Effector memory CD8-positive, alpha-beta T cell (primary cell): ENCODE data around the gene SMIM8.

Experiments
- ATAC-seq: fragments of 150-1000 bp; cut with Tn5 transposase; replicated peaks from 2 replicates; pipeline ENCODE4 v1.10.0; 2021; ENCODE audit warnings: mild to moderate bottlenecking, moderate library complexity
- DNase-seq, 3 experiments: peaks; one replicate each; pipeline ENCODE4 v3.0.0; 2021
- H3K27ac Mint-ChIP-seq, 2 donors: one replicate each; pipeline ENCODE4 v1.8.0; 2022; ENCODE audit warnings: mild to moderate bottlenecking in 2 of 2, mixed read lengths in 2 of 2, moderate library complexity in 2 of 2
- H3K27me3 Mint-ChIP-seq, 2 donors: one replicate each; pipeline ENCODE4 v1.8.0; 2022; ENCODE audit warnings: mixed read lengths in 2 of 2
- H3K36me3 Mint-ChIP-seq: one replicate; pipeline ENCODE4 v1.8.0; 2022; ENCODE audit warnings: mild to moderate bottlenecking, moderate library complexity, mixed read lengths; ENCODE audit not compliant: insufficient read depth
- H3K4me1 Mint-ChIP-seq, 2 donors: one replicate each; pipeline ENCODE4 v1.8.0; 2022; ENCODE audit warnings: low read depth in 2 of 2, mixed read lengths in 2 of 2
- H3K4me3 Mint-ChIP-seq, 2 donors: one replicate each; pipeline ENCODE4 v1.8.0; 2022; ENCODE audit warnings: mild to moderate bottlenecking in 2 of 2, mixed read lengths in 2 of 2, moderate library complexity in 2 of 2
- H3K9me3 Mint-ChIP-seq, 2 donors: one replicate each; pipeline ENCODE4 v1.8.0; 2022; ENCODE audit warnings: mixed read lengths in 2 of 2
- total RNA-seq, 9 experiments: gene quantifications; one replicate each; lab custom pipeline; 2026; lab: John Stamatoyannopoulos, UW

Gene SMIM8, protein sequence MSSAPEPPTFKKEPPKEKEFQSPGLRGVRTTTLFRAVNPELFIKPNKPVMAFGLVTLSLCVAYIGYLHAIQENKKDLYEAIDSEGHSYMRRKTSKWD
- total RNA-seq: 4.7 to 23.1 (median 8.7) reads per million in 9 experiments

DNA sequence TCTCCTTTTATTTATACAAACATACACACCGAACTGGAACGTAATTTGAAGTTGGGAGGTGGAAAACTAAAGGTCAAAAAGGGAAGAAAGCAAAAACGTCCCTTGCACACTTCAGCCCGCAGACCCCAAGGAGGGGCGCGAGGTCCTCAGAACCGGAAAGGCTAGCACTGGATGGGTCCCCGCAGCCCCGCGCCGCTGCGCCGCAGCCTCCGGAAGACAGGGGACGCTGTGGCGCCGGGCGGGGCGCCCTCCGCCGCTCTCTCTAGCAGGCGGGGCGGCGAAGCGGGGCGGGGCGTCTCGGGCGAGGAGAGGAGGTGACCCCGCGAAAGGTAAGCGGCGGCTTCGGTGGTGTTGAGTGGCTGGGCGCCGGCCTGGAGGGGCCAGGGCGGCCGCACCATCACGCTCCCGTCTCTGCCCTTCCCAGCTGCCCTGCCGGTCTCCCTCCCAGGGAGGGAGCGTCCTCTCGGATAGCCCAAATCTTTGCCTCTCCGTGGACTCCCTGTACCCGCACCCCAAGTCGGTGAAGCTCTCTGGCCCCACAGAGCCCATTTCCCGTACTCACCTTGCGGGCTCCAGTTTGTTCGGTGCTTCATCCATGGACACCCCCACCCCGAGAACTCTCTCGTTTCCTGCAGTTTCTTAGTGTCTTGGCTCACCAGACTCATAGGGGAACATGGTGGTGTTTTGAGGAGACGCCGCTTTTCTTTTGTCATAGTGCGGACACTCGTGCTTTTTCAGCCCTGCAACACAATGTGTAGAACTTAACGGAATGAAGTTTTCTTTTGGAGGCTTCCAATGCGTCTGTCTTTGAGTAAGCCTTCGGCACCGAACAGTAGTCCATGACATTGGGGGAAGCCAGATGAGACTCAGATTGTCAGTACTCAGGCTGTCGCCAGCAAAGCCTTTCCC is at the start of gene SMIM8:
Gene SMIM8, plus strand, starts transcription at position 285 of the 909 bp plus-strand sequence. CDS start 14,444 bp downstream, outside the sequence.
- peak; percentile 98 for ATAC-seq
- Mint-ChIP-seq H3K9me3 (no peaks in the 10 kb centered on the region), H3K4me3 (peak within 1 kb of the TSS; percentile 98 to 99), H3K4me1 (peaks cover 9 to 16% of the 10 kb centered on the region in 2 donors), H3K27me3 (peaks cover 0 to 9% of the 10 kb centered on the region in 2 donors), H3K27ac (peak within 1 kb of the TSS; percentile 86 to 93), H3K36me3 (peaks cover 2% of the 10 kb centered on the region)
- DNase-seq: peak; percentile 81 to 82 (median 81)

DNA sequence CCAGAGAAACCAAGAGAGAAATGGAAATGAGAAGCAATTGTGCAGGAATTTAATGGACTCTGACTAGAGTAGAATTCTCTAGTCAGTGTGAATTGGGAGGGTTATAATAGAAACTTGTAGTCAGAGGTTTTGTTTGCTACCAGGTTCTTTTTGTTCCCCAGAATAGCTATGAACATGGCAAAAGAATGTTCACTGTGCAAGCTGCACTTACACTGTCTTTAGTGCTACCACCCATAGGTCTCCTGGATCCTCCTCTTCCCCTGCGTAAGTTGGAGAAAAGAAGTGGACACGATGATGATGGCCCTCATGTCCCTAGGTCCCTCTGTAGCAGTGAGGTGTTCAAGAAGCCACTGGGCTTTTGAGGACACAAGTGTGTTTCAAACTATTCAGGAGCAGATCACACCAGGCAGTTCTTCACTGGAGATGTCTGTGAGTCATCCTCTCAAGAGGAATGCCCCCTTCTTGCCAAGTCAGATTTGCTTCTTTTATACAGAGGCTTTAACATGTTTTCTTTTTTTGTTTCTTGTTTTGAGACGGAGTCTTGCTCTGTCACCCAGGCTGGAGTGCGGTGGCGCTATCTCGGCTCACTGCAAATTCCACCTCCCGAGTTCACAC is 47.6 kb upstream of the SMIM8 start:
- Mint-ChIP-seq H3K4me3 (no peak overlapping the region), H3K36me3 (no peaks in the 10 kb centered on the region), H3K4me1 (peaks cover 5 to 8% of the 10 kb centered on the region in 2 donors), H3K9me3 (no peaks in the 10 kb centered on the region), H3K27me3 (no peaks in the 10 kb centered on the region), H3K27ac (no peak overlapping the region)
- DNase-seq: no peak
- ATAC-seq: no peak

GRCh38 chr6:87276624-87277023 is 45.8 kb upstream of the SMIM8 start:
- DNase-seq (no peak), ATAC-seq (no peak)
- H3K4me3 Mint-ChIP-seq: no peak overlapping the region
- H3K27me3 Mint-ChIP-seq: no peaks in the 10 kb centered on the region
- H3K9me3 Mint-ChIP-seq: no peaks in the 10 kb centered on the region
- no peak overlapping the region for H3K27ac Mint-ChIP-seq
- peaks cover 5 to 8% of the 10 kb centered on the region in 2 donors for H3K4me1 Mint-ChIP-seq
- no peaks in the 10 kb centered on the region for H3K36me3 Mint-ChIP-seq

DNA sequence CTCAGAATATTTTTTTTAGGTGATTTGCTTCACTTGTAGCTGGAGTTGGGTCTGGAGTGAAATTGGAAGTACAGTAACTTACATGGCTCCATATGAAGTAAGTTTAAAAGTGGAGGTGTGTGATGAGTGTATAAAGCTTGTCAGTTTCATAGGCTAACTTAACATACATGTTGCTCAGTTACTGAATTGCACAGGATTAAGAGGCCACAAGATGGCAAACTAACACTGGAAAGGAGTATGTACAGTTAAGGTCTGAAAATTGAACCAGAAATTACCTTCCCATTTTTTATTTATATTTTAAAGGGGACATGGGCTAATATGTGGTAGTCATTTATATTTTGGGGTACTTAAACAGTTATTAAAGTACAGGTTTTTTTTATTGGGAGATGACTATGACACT is 45.3 kb upstream of the SMIM8 start:
- H3K4me1 Mint-ChIP-seq: peaks cover 5 to 8% of the 10 kb centered on the region in 2 donors
- ATAC-seq: no peak
- H3K9me3 Mint-ChIP-seq: no peaks in the 10 kb centered on the region
- H3K27ac Mint-ChIP-seq: no peak overlapping the region
- DNase-seq: no peak
- no peaks in the 10 kb centered on the region for H3K36me3 Mint-ChIP-seq
- H3K27me3 Mint-ChIP-seq: no peaks in the 10 kb centered on the region
- H3K4me3 Mint-ChIP-seq: no peak overlapping the region

DNA sequence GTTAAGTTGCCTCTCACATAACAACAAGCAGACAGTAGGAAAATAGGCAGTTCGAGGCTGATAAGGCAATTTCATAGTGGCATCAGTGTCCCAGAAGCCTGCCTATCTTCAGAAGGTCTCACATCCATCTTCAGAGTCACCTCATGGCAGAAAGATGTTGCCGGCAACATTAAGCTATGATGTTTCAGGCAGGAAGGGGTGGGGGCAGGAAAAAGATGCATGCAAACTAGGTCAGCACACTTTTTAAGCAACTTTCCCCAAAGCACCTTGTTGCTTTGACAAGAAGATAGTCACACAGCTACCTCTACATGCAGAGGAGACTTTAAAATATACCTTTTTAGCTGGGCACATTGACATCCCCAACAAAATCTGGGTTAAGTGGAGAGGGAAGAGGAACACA is 43.2 kb upstream of the SMIM8 start:
- Mint-ChIP-seq H3K36me3 (peaks cover 2% of the 10 kb centered on the region), H3K27me3 (no peaks in the 10 kb centered on the region), H3K4me1 (peaks cover 4 to 5% of the 10 kb centered on the region in 2 donors), H3K9me3 (no peaks in the 10 kb centered on the region), H3K4me3 (no peak overlapping the region), H3K27ac (peak overlapping the region in 1 of 2 donors; percentile 46)
- DNase-seq: no peak
- no peak for ATAC-seq

GRCh38 chr6:87281426-87281825 is 41.0 kb upstream of the SMIM8 start:
- no peak for DNase-seq
- H3K36me3 Mint-ChIP-seq: peaks cover 2% of the 10 kb centered on the region
- ATAC-seq: no peak
- no peaks in the 10 kb centered on the region for H3K9me3 Mint-ChIP-seq
- peaks cover 9 to 12% of the 10 kb centered on the region in 2 donors for H3K27me3 Mint-ChIP-seq
- no peak overlapping the region for H3K27ac Mint-ChIP-seq
- H3K4me1 Mint-ChIP-seq: peaks cover 4 to 5% of the 10 kb centered on the region in 2 donors
- H3K4me3 Mint-ChIP-seq: no peak overlapping the region

- DNase-seq (no peak), ATAC-seq (no peak)
- peaks cover 2% of the 10 kb centered on the region for H3K36me3 Mint-ChIP-seq
- no peak overlapping the region for H3K4me3 Mint-ChIP-seq
- no peak overlapping the region for H3K27ac Mint-ChIP-seq
- H3K27me3 Mint-ChIP-seq: peaks cover 11 to 21% of the 10 kb centered on the region in 2 donors
- no peaks in the 10 kb centered on the region for H3K9me3 Mint-ChIP-seq
- H3K4me1 Mint-ChIP-seq: peaks cover 4 to 5% of the 10 kb centered on the region in 2 donors
Measured at GRCh38 chr6:87282743-87283142, 39.6 kb upstream of the SMIM8 start.

DNA sequence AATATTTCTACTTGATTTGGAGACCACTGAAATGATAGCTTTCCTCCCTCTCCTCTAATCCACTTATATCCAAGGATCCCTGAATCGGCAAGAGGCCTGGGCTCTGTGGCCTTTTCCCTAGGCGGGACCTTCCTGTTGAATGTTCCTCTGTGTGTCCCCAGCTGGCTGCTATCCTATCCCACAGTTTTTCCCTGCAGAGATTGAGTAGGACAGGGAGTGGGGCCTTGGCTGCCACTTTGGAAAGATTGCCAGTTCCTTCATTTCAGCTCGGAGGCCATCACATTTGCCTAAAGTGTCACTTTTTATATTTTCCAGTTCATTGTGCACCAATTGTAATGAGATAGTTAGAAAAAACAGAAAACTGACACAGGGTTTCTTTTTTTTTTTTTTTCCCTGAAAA is 38.9 kb upstream of the SMIM8 start:
- peaks cover 11 to 23% of the 10 kb centered on the region in 2 donors for H3K27me3 Mint-ChIP-seq
- DNase-seq: no peak
- ATAC-seq: no peak

GRCh38 chr6:87287251-87287650 is 35.1 kb upstream of the SMIM8 start:
- DNase-seq (no peak), ATAC-seq (no peak)
- H3K27me3 Mint-ChIP-seq: peaks cover 18 to 42% of the 10 kb centered on the region in 2 donors
- H3K36me3 Mint-ChIP-seq: peaks cover 2% of the 10 kb centered on the region
- H3K27ac Mint-ChIP-seq: no peak overlapping the region
- no peaks in the 10 kb centered on the region for H3K9me3 Mint-ChIP-seq
- no peaks in the 10 kb centered on the region for H3K4me1 Mint-ChIP-seq
- H3K4me3 Mint-ChIP-seq: no peak overlapping the region

More for the DNA sequence above, 38.9 kb upstream of the SMIM8 start:
- H3K9me3 Mint-ChIP-seq: no peaks in the 10 kb centered on the region
- H3K36me3 Mint-ChIP-seq: peaks cover 2% of the 10 kb centered on the region
- H3K4me1 Mint-ChIP-seq: peaks cover 4 to 5% of the 10 kb centered on the region in 2 donors
- H3K4me3 Mint-ChIP-seq: no peak overlapping the region
- H3K27ac Mint-ChIP-seq: no peak overlapping the region

DNA sequence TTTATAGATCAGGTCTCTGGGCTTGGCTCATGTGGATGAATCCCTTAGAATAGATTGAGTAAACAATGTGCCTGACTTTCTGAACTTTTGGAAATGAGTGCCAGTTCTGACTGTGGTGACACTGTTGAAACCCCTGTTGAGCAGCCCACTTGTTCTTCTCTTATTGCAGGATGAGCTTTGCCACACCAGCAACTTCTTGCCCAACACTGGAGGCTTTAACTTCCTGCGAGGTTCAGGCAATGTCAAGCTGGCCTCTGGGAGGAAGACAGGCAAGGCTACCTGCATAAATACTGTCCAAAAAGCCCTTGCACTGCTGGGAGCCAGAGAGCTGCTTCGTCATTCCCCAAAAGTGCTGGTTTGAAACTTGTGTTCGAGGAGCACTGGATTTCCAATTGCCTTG is 32.8 kb upstream of the SMIM8 start:
- H3K4me3 Mint-ChIP-seq: no peak overlapping the region
- peaks cover 32 to 57% of the 10 kb centered on the region in 2 donors for H3K27me3 Mint-ChIP-seq
- H3K36me3 Mint-ChIP-seq: no peaks in the 10 kb centered on the region
- no peak overlapping the region for H3K27ac Mint-ChIP-seq
- H3K9me3 Mint-ChIP-seq: no peaks in the 10 kb centered on the region
- DNase-seq: no peak
- no peak for ATAC-seq
- H3K4me1 Mint-ChIP-seq: no peaks in the 10 kb centered on the region

DNA sequence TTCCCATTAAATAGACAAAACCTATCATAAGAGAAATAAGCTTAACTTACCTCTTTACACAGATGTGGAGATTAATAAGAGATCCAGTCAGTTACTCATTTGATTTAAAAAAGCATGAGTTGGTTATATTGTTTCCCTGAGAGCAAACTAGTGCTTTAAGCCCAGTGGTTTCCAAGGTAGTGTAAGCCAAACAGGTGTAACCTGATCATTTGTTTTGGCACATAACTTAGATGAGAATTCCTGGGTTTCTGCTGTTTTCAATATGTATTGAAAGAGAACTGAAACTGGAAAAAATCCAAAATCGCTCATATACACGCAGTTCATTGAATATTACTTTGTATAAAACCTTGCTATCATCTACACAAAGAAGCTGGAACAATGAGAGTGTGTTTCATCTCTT is 30.5 kb upstream of the SMIM8 start:
- ATAC-seq: no peak
- H3K4me3 Mint-ChIP-seq: no peak overlapping the region
- H3K27ac Mint-ChIP-seq: no peak overlapping the region
- DNase-seq: no peak
- no peaks in the 10 kb centered on the region for H3K4me1 Mint-ChIP-seq
- H3K27me3 Mint-ChIP-seq: peaks cover 42 to 56% of the 10 kb centered on the region in 2 donors
- H3K9me3 Mint-ChIP-seq: no peaks in the 10 kb centered on the region
- no peaks in the 10 kb centered on the region for H3K36me3 Mint-ChIP-seq

DNA sequence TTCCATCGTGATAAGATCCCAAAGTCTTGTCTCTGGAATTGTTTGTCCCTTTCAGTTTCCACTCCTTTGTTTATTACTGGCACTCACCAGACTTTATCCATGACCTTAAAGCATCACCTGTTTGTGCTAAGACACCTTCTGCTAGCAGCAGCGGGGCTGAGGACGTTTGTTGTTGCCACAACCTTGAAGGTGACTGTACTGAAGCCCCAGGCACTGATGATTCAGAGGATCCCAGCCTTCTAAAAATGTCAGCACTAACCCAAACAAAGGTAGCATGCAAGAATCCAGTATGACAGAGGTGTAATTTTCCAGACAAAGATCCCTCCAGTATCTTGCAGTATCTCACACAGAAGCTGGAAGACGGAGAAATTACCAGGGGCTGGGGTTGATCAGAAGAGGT is 28.9 kb upstream of the SMIM8 start:
- Mint-ChIP-seq H3K9me3 (no peaks in the 10 kb centered on the region), H3K27me3 (peaks cover 59 to 60% of the 10 kb centered on the region in 2 donors)
- ATAC-seq: no peak

DNA sequence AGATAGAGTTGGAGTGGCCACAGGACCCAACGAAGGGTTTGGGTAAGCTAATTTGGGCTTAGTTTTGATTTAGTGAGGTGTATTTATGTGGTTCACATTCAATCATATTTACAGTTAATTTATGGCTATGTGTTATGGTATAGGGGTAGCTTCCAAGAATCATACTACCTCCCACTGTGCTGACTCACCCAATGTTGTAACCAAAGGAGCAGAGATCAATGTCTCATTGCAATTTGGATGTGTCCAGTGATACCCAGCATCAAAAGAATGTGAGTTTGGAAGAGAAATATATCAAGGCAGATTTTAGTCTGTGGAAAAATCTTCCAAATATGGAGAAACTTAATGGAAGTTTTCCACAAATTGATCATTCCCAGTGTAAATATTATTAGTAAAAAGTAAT is 25.3 kb upstream of the SMIM8 start:
- Mint-ChIP-seq H3K9me3 (no peaks in the 10 kb centered on the region), H3K4me1 (no peaks in the 10 kb centered on the region), H3K27ac (no peak overlapping the region), H3K36me3 (no peaks in the 10 kb centered on the region), H3K4me3 (no peak overlapping the region), H3K27me3 (peaks cover 76 to 82% of the 10 kb centered on the region in 2 donors)
- DNase-seq: no peak
- no peak for ATAC-seq

More for the DNA sequence above, 28.9 kb upstream of the SMIM8 start:
- no peak overlapping the region for H3K27ac Mint-ChIP-seq
- no peaks in the 10 kb centered on the region for H3K36me3 Mint-ChIP-seq
- no peaks in the 10 kb centered on the region for H3K4me1 Mint-ChIP-seq
- H3K4me3 Mint-ChIP-seq: no peak overlapping the region
- DNase-seq: no peak
